B cell (primary cell): ENCODE results near the gene CPNE5. TPM values are rescaled to one million over a fixed set of nuclear protein-coding genes. Genes with fewer than 3 reads are reported as not detected.

Experiments used
- ATAC-seq: fragments of 200-7000 bp; cut with Tn5 transposase; one replicate; pipeline ENCODE4 v1.10.0; 2021; ENCODE audit warnings: low read depth, mild to moderate bottlenecking, moderate number of reproducible peaks, moderate library complexity
- CTCF ChIA-PET: fragments of 350-600 bp; sonication (Branson Sonifier 250); formaldehyde crosslinking; loops from one replicate; lab custom pipeline; 2021; ENCODE audit warnings: antibody characterized with exemption, inconsistent platforms; lab: Charles Lee
- POLR2A ChIA-PET: fragments of 350-600 bp; sonication (Branson Sonifier 250); formaldehyde crosslinking; loops from one replicate; lab custom pipeline; 2021; ENCODE audit warnings: antibody characterized with exemption; lab: Charles Lee
- DNase-seq: peaks from one replicate; pipeline ENCODE4 v3.0.0; 2013
- H2AFZ ChIP-seq: 2 replicates; pipeline ENCODE4 v1.6.1; 2012; ENCODE audit warnings: mild to moderate bottlenecking, low read depth, low read length; ENCODE audit not compliant: insufficient read depth, poor library complexity, severe bottlenecking
- H3K27ac ChIP-seq, 2 donors: 1 replicate in 1 of 2; 2 replicates in 1 of 2; pipeline ENCODE4 v1.5.1; 2012 to 2013; ENCODE audit warnings: low read length in 2 of 2, mild to moderate bottlenecking in 2 of 2, moderate library complexity in 1 of 2
- H3K27me3 ChIP-seq, 4 experiments: fragments of 200-600 bp in 1 of 4; sonication (generic) in 1 of 4; replicated peaks in 1 of 4; 1 replicate in 2 of 4; 2 replicates in 2 of 4; pipeline versions ENCODE4 v1.6.1 to v1.7.0; 2013 to 2016; ENCODE audit warnings: low read length in 3 of 4, mild to moderate bottlenecking in 2 of 4, mixed read lengths in 1 of 4, moderate library complexity in 1 of 4; ENCODE audit not compliant: insufficient read depth in 4 of 4, control insufficient read depth in 3 of 4; ENCODE audit errors: control extremely low read depth in 1 of 4
- H3K36me3 ChIP-seq, 2 experiments: replicated peaks in 1 of 2; 1 replicate in 1 of 2; 2 replicates in 1 of 2; pipeline versions ENCODE4 v1.6.1 to v1.7.1; 2013; ENCODE audit warnings: low read length in 1 of 2; ENCODE audit not compliant: insufficient read depth in 2 of 2, control insufficient read depth in 1 of 2; ENCODE audit errors: control extremely low read depth in 1 of 2, extremely low read depth in 1 of 2
- H3K4me1 ChIP-seq, 2 donors: fragments of 200-600 bp in 1 of 2; sonication (generic) in 1 of 2; 1 replicate in 1 of 2; 2 replicates in 1 of 2; pipeline versions ENCODE4 v1.5.1 to v1.6.1; 2013 to 2017; ENCODE audit warnings: low read length in 2 of 2; ENCODE audit not compliant: control insufficient read depth in 2 of 2, insufficient read depth in 2 of 2
- H3K4me2 ChIP-seq: replicated peaks from 2 replicates; pipeline ENCODE3; 2012; ENCODE audit warnings: mild to moderate bottlenecking, low read depth, low read length; ENCODE audit not compliant: poor library complexity, severe bottlenecking
- H3K4me3 ChIP-seq, 5 experiments: fragments of 200-600 bp in 1 of 5; sonication (generic) in 1 of 5; 1 replicate in 3 of 5; 2 replicates in 2 of 5; pipeline versions ENCODE4 v1.5.1 to v1.7.0; 2011 to 2016; ENCODE audit warnings: low read length in 4 of 5, mild to moderate bottlenecking in 4 of 5, low read depth in 2 of 5, control low read depth in 1 of 5, moderate library complexity in 1 of 5; ENCODE audit not compliant: insufficient read depth in 1 of 5; ENCODE audit errors: control extremely low read depth in 1 of 5, extremely low read depth in 1 of 5
- H3K79me2 ChIP-seq: fragments of 200-600 bp; sonication (generic); one replicate; pipeline ENCODE4 v1.6.0; 2016; ENCODE audit warnings: low read length; ENCODE audit not compliant: control insufficient read depth, insufficient read depth
- H3K9ac ChIP-seq: fragments of 200-600 bp; sonication (generic); 2 replicates; pipeline ENCODE4 v1.6.1; 2017; ENCODE audit warnings: mild to moderate bottlenecking, low read length, moderate library complexity
- H3K9me3 ChIP-seq, 3 donors: one replicate each; pipeline versions ENCODE4 v1.6.1 to v1.7.1; 2013; ENCODE audit warnings: low read length in 2 of 3; ENCODE audit not compliant: control insufficient read depth in 2 of 3, insufficient read depth in 1 of 3; ENCODE audit errors: control extremely low read depth in 1 of 3
- H4K20me1 ChIP-seq: 2 replicates; pipeline ENCODE4 v1.6.0; 2012; ENCODE audit warnings: mild to moderate bottlenecking, low read length; ENCODE audit not compliant: insufficient read depth, control insufficient read depth, poor library complexity, severe bottlenecking
- H3K27ac Mint-ChIP-seq: one replicate; pipeline ENCODE4 v1.8.0; 2021; ENCODE audit warnings: mixed read lengths
- H3K27me3 Mint-ChIP-seq: one replicate; pipeline ENCODE4 v1.8.0; 2021; ENCODE audit warnings: mixed read lengths
- H3K4me1 Mint-ChIP-seq: one replicate; pipeline ENCODE4 v1.8.0; 2021; ENCODE audit warnings: mixed read lengths
- H3K4me3 Mint-ChIP-seq: one replicate; pipeline ENCODE4 v1.8.0; 2021; ENCODE audit warnings: mixed read lengths
- H3K9me3 Mint-ChIP-seq: one replicate; pipeline ENCODE4 v1.8.0; 2022; ENCODE audit warnings: mixed read lengths; ENCODE audit not compliant: insufficient read depth
- EZH2 ChIP-seq: IDR thresholded peaks from 2 replicates; pipeline ENCODE4 v1.6.1; 2012; ENCODE audit warnings: borderline replicate concordance, low read depth, mild to moderate bottlenecking, moderate library complexity, low read length; ENCODE audit not compliant: insufficient read depth, poor library complexity, severe bottlenecking
- WGBS: methylation state at CpG from one replicate; pipeline ENCODE4 v1.1.5; 2013; ENCODE audit warnings: missing lambda C conversion rate; ENCODE audit not compliant: insufficient coverage; 5-methylcytosine and 5-hydroxymethylcytosine counted together
- intact Hi-C: fragments of 100-400 bp; cut with micrococcal nuclease; formaldehyde crosslinking; loops from one replicate; pipeline ENCODE4 v1.10.0; 2022
- polyA plus RNA-seq: library from polyadenylated mRNA; depleted of rRNA; stranded (reverse); fragments of >200 nt; gene quantifications from 2 replicates; pipeline ENCODE4 v1.2.3, GENCODE V29; 2012
- total RNA-seq, 2 donors: library from RNA; stranded (reverse); fragments of 120-200 nt in 1 of 2; gene quantifications; 1 replicate in 1 of 2; 2 replicates in 1 of 2; pipeline versions ENCODE4 v1.2.3 to v1.2.4, GENCODE V29; 2013 to 2022
- TF ChIP-seq, protein P1 (sequence below): fragments of 200-600 bp; IDR thresholded peaks from one replicate; pipeline ENCODE4 v1.8.0; 2022; ENCODE audit warnings: antibody characterized with exemption, mild to moderate bottlenecking

Gene CPNE5
- total and polyA plus RNA-seq, 2 donors (not counting 1 experiment from before 2014, with no cell fraction given), result 49.8 to 357 TPM

GRCh38 chr6:36692861-36693702 is 146.2 kb downstream of the CPNE5 start:
- CTCF ChIA-PET, result interaction anchor here (0.7 to 4.9 kb wide), 10 partner anchors 11 to 78 kb away, joined by 3 to 37 read pairs (median 4); partner anchors contain the start of gene CDKN1A
- Histone ChIP-seq H3K9ac (no peak overlapping the region), H3K79me2 (no peaks in the 10 kb centered on the region), H3K4me1 (peaks cover 72 to 74% of the 10 kb centered on the region in 2 donors), H3K4me3 (peak overlapping the region in 1 of 5 experiments; percentile 12), H3K27me3 (no peaks in the 10 kb centered on the region), H2AFZ (no peak overlapping the region), H4K20me1 (no peaks in the 10 kb centered on the region), H3K27ac (peak overlapping the region; percentile 90 to 96), H3K36me3 (no peaks in the 10 kb centered on the region), H3K4me2 (peak overlapping the region; percentile 66), H3K9me3 (peaks cover 0 to 7% (median 0%) of the 10 kb centered on the region in 3 donors)
- DNase-seq (no peak), ATAC-seq (no peak)
- 98% methylated on average over 23 of the region's 27 CpGs for WGBS
- intact Hi-C loops, result loop anchor here (1.0 to 5.0 kb wide), 2 partner anchors 10 to 391 kb away; no protein-coding TSS in a partner anchor
- Mint-ChIP-seq H3K27ac (peak overlapping the region; percentile 97), H3K4me3 (peak overlapping the region; percentile 75), H3K27me3 (no peaks in the 10 kb centered on the region), H3K9me3 (no peaks in the 10 kb centered on the region), H3K4me1 (peaks cover 77% of the 10 kb centered on the region)
- TF ChIP-seq, protein P1, sequence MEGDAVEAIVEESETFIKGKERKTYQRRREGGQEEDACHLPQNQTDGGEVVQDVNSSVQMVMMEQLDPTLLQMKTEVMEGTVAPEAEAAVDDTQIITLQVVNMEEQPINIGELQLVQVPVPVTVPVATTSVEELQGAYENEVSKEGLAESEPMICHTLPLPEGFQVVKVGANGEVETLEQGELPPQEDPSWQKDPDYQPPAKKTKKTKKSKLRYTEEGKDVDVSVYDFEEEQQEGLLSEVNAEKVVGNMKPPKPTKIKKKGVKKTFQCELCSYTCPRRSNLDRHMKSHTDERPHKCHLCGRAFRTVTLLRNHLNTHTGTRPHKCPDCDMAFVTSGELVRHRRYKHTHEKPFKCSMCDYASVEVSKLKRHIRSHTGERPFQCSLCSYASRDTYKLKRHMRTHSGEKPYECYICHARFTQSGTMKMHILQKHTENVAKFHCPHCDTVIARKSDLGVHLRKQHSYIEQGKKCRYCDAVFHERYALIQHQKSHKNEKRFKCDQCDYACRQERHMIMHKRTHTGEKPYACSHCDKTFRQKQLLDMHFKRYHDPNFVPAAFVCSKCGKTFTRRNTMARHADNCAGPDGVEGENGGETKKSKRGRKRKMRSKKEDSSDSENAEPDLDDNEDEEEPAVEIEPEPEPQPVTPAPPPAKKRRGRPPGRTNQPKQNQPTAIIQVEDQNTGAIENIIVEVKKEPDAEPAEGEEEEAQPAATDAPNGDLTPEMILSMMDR, result no peak
- TF ChIP-seq EZH2, result no peak
- POLR2A ChIA-PET, result interaction anchor here (0.6 to 1.3 kb wide), 4 partner anchors 9 to 98 kb away, joined by 3 to 9 read pairs (median 4); no protein-coding TSS in a partner anchor
